Measurements from ENCODE around the gene GZF1. TPM values are rescaled to one million over a fixed set of nuclear protein-coding genes. Genes with fewer than 3 reads are reported as not detected.

Gene GZF1
- polyA plus RNA-seq, 1 of the 3 experiments (the other 2 are of a cell fraction): 20.6 TPM

DNA sequence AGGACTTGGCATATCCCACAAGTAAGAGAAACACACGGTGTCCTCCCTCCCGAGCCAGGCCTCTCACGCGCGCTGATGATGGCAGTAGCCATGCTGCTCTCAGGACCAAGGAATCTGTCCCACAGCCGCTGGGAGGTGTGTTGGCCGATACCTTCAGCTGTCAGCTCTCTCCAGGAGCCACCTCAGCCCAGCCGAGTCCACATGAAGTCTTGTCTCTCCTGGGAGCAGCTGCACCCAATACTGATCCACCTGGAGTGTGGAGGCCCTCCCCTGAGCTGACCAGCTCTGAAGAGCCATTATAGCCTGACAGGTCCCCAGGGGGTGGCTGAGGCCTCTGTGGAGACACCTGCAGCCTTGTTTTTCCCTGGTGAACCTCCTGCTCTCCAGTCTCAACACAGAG lies 35.2 kb upstream of the GZF1 start:
- no peak overlapping the region for H3K4me3 ChIP-seq (ENCODE audit: low read depth in 2 of 2, low read length in 1 of 2)
- TF ChIP-seq RAD21 (IDR thresholded peaks at IDR 0.05; ENCODE audit: low read length): no peak
- no peak for TF ChIP-seq CTCF (IDR thresholded peaks at IDR 0.05)
- no peak for TF ChIP-seq RFX5 (IDR thresholded peaks at IDR 0.05; ENCODE audit: low read length)
- no peak for TF ChIP-seq NRF1 (IDR thresholded peaks at IDR 0.05; ENCODE audit: low read depth, low read length)
- no peak for TF ChIP-seq SIN3A (IDR thresholded peaks at IDR 0.05; ENCODE audit: borderline replicate concordance, low read depth, low read length)
- TF ChIP-seq FOSL2 (IDR thresholded peaks at IDR 0.05; ENCODE audit: borderline replicate concordance, low read depth): no peak
- no peak for TF ChIP-seq TEAD4 (IDR thresholded peaks at IDR 0.05; ENCODE audit: borderline replicate concordance, insufficient read depth)
- no peak for TF ChIP-seq GATA2 (CRISPR knock-in tag; IDR thresholded peaks at IDR 0.05)
- TF ChIP-seq MEF2A (IDR thresholded peaks at IDR 0.05; ENCODE audit: borderline replicate concordance, low read depth): no peak
- no peak for TF ChIP-seq USF2 (IDR thresholded peaks at IDR 0.05; ENCODE audit: borderline replicate concordance, low read depth, low read length)
- no peak for TF ChIP-seq MXI1 (IDR thresholded peaks at IDR 0.05; ENCODE audit: low read depth, low read length)
- TF ChIP-seq, protein P1, sequence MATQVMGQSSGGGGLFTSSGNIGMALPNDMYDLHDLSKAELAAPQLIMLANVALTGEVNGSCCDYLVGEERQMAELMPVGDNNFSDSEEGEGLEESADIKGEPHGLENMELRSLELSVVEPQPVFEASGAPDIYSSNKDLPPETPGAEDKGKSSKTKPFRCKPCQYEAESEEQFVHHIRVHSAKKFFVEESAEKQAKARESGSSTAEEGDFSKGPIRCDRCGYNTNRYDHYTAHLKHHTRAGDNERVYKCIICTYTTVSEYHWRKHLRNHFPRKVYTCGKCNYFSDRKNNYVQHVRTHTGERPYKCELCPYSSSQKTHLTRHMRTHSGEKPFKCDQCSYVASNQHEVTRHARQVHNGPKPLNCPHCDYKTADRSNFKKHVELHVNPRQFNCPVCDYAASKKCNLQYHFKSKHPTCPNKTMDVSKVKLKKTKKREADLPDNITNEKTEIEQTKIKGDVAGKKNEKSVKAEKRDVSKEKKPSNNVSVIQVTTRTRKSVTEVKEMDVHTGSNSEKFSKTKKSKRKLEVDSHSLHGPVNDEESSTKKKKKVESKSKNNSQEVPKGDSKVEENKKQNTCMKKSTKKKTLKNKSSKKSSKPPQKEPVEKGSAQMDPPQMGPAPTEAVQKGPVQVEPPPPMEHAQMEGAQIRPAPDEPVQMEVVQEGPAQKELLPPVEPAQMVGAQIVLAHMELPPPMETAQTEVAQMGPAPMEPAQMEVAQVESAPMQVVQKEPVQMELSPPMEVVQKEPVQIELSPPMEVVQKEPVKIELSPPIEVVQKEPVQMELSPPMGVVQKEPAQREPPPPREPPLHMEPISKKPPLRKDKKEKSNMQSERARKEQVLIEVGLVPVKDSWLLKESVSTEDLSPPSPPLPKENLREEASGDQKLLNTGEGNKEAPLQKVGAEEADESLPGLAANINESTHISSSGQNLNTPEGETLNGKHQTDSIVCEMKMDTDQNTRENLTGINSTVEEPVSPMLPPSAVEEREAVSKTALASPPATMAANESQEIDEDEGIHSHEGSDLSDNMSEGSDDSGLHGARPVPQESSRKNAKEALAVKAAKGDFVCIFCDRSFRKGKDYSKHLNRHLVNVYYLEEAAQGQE (IDR thresholded peaks at IDR 0.05; ENCODE audit: low read depth, low read length): no peak
- TF ChIP-seq IRF3 (IDR thresholded peaks at IDR 0.05; ENCODE audit: low read depth, low read length): no peak
- no peak for TF ChIP-seq ELF1 (IDR thresholded peaks at IDR 0.05)
- TF ChIP-seq EP300 (IDR thresholded peaks at IDR 0.05; ENCODE audit: borderline replicate concordance in 1 of 2, low read depth in 1 of 2, low read length in 1 of 2): no peak
- no peaks in the 10 kb centered on the region for H3K9me2 ChIP-seq
- H3K4me1 ChIP-seq (ENCODE audit: control insufficient read depth in 1 of 2, insufficient read depth in 2 of 2, low read depth in 1 of 2, low read length in 1 of 2): no peaks in the 10 kb centered on the region
- H3K4me2 ChIP-seq: no peak overlapping the region
- no peak overlapping the region for H3K27ac ChIP-seq (ENCODE audit: low read depth in 2 of 2, low read length in 1 of 2)
- H3F3A ChIP-seq (replicated peaks; ENCODE audit: insufficient read depth): no peaks in the 10 kb centered on the region
- 23% methylated on average over 6 of the region's 8 CpGs for WGBS (ENCODE audit: low lambda C conversion rate)
- no peak for DNase-seq
- POLR2A ChIA-PET: no interaction called here
- no peaks in the 10 kb centered on the region for H3K36me3 ChIP-seq (replicated peaks in 1 of 2; ENCODE audit: control insufficient read depth in 1 of 2, insufficient read depth in 2 of 2, low read length in 1 of 2)
- peaks cover 35% of the 10 kb centered on the region; the same call in 1 of the 2 replicates for H3K27me3 ChIP-seq (ENCODE audit: insufficient read depth)
- no peaks in the 10 kb centered on the region for H3K9me3 ChIP-seq
- no peak overlapping the region for H2AFZ ChIP-seq (ENCODE audit: low read depth)
- CTCF ChIA-PET: interaction anchor here (0.8 kb wide), 1 partner anchor 14 kb away, joined by 3 read pairs; no protein-coding TSS in a partner anchor
- no peaks in the 10 kb centered on the region for H3K79me2 ChIP-seq (ENCODE audit: insufficient read depth)
- H4K20me1 ChIP-seq (ENCODE audit: insufficient read depth): no peaks in the 10 kb centered on the region
- no peak overlapping the region for H3K9ac ChIP-seq

All from SK-N-SH (cell line).